ENCODE results near the gene ADGRA3.

DNA sequence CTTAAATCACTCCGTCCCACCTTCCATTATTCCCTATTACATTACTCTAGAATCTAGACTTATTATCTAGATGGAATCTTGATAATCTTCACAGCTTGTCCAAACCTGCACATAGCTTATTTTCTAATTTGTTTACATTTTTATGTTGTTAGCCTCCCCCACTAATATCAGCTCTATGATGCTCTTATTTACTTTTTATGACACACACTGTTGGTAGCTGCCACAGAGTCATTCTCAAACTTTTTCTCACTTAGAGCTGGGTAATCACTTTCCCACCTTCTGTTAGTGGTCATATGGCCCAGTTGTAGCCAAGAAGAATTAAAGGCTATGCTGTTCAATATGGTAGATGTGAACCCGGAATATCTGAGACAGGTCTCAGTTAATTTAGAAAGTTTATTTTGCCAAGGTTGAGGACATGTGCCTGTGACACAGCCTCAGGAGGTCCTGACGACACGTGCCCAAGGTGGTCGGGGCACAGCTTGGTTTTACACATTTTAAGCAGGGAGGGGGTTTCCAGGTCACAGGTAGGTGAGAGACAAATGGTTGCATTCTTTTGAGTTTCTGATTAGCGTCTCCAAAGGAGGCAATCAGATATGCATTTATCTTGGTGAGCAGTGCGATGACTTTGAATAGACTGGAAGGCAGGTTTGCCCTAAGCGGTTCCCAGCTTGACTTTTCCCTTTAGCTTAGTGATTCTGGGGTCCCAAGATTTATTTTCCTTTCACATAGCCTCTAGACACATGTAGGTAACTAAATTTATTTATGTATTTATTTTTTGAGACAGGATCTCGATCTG is 7.0 kb upstream of the ADGRA3 start:
- TF ChIP-seq EGR1 (IDR thresholded peaks at IDR 0.05) (no peak), CEBPB (IDR thresholded peaks at IDR 0.05) (no peak), NFIC (IDR thresholded peaks at IDR 0.05) (no peak), RAD21 (IDR thresholded peaks at IDR 0.05; ENCODE audit: low read depth) (no peak), EP300 (IDR thresholded peaks at IDR 0.05; ENCODE audit: borderline replicate concordance) (no peak), ZBTB7A (IDR thresholded peaks at IDR 0.05; ENCODE audit: low read depth) (no peak), FOXM1 (IDR thresholded peaks at IDR 0.05; ENCODE audit: borderline replicate concordance, low read depth) (no peak), CREB1 (IDR thresholded peaks at IDR 0.05; ENCODE audit: low read depth) (no peak), YY1 (IDR thresholded peaks at IDR 0.05; ENCODE audit: low read depth) (no peak)
- TF ChIP-seq, protein P1, sequence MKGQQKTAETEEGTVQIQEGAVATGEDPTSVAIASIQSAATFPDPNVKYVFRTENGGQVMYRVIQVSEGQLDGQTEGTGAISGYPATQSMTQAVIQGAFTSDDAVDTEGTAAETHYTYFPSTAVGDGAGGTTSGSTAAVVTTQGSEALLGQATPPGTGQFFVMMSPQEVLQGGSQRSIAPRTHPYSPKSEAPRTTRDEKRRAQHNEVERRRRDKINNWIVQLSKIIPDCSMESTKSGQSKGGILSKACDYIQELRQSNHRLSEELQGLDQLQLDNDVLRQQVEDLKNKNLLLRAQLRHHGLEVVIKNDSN (IDR thresholded peaks at IDR 0.05), result no peak
- TF ChIP-seq, protein P2, sequence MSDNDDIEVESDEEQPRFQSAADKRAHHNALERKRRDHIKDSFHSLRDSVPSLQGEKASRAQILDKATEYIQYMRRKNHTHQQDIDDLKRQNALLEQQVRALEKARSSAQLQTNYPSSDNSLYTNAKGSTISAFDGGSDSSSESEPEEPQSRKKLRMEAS (IDR thresholded peaks at IDR 0.05), result no peak
- TF ChIP-seq, protein P3, sequence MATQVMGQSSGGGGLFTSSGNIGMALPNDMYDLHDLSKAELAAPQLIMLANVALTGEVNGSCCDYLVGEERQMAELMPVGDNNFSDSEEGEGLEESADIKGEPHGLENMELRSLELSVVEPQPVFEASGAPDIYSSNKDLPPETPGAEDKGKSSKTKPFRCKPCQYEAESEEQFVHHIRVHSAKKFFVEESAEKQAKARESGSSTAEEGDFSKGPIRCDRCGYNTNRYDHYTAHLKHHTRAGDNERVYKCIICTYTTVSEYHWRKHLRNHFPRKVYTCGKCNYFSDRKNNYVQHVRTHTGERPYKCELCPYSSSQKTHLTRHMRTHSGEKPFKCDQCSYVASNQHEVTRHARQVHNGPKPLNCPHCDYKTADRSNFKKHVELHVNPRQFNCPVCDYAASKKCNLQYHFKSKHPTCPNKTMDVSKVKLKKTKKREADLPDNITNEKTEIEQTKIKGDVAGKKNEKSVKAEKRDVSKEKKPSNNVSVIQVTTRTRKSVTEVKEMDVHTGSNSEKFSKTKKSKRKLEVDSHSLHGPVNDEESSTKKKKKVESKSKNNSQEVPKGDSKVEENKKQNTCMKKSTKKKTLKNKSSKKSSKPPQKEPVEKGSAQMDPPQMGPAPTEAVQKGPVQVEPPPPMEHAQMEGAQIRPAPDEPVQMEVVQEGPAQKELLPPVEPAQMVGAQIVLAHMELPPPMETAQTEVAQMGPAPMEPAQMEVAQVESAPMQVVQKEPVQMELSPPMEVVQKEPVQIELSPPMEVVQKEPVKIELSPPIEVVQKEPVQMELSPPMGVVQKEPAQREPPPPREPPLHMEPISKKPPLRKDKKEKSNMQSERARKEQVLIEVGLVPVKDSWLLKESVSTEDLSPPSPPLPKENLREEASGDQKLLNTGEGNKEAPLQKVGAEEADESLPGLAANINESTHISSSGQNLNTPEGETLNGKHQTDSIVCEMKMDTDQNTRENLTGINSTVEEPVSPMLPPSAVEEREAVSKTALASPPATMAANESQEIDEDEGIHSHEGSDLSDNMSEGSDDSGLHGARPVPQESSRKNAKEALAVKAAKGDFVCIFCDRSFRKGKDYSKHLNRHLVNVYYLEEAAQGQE (IDR thresholded peaks at IDR 0.05; ENCODE audit: low read depth), result no peak

Data from Ishikawa (cell line).